NCI-H526 treated with DMSO at 0.1 percent for 48 hours (cell line): ENCODE data around the gene USB1.
A peak's percentile ranks its signal among the peaks of the same experiment; 100 is the strongest.

Source experiments
- DNase-seq: peaks from one replicate; lab custom pipeline; 2025; lab: John Stamatoyannopoulos, UW

Gene USB1

GRCh38 chr16:58034774-58035173 lies 33.6 kb downstream of the USB1 start:
- peak; percentile 39 for DNase-seq

- no peak for DNase-seq
Measured at GRCh38 chr16:58035356-58036170, 34.4 kb downstream of the USB1 start.

DNA sequence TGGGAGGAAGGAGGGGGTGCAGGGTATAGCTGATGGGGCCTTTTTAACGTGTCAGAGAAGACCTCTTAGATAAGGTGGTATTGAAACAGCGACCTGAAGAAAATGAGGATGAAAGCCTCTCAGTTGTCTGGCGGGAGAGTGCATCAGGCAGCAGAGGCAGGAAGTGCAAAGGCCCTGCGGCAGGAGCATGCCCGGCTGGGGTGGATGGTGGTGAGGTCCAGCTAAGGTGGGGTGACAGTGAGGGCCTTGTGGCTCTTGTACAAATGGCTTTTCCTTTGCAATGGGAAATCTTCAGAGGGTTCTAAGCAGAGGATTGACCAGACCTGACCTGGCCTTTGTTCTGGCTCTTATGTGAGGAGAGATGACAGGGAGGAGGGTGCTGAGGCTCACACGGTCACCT lies 35.7 kb downstream of the USB1 start:
- DNase-seq: no peak

- no peak for DNase-seq
Measured at GRCh38 chr16:58037365-58038057, 36.3 kb downstream of the USB1 start.

- no peak for DNase-seq
Measured at GRCh38 chr16:58038219-58038641, 37.0 kb downstream of the USB1 start.

GRCh38 chr16:58039829-58040495 lies 38.8 kb downstream of the USB1 start:
- no peak for DNase-seq

GRCh38 chr16:58040496-58040846 lies 39.3 kb downstream of the USB1 start:
- DNase-seq: no peak

- DNase-seq: no peak
Measured at GRCh38 chr16:58040945-58041627, 39.9 kb downstream of the USB1 start.

DNA sequence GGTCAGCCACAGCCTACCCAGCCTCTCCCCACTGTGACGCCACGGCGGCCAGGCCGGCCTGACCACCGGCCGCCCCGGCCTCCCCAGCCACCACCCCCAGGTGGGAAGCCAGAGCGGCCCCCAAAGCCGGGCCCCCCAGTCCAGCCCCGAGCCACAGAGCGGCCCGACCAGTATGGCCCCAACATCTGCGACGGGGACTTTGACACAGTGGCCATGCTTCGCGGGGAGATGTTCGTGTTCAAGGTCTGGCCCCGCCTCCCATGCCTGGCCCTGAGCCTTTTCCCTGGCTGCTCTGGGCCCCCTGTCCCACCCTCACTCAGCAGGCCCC lies 40.4 kb downstream of the USB1 start:
- no peak for DNase-seq

GRCh38 chr16:58042001-58042885 lies 41.0 kb downstream of the USB1 start:
- no peak for DNase-seq

DNA sequence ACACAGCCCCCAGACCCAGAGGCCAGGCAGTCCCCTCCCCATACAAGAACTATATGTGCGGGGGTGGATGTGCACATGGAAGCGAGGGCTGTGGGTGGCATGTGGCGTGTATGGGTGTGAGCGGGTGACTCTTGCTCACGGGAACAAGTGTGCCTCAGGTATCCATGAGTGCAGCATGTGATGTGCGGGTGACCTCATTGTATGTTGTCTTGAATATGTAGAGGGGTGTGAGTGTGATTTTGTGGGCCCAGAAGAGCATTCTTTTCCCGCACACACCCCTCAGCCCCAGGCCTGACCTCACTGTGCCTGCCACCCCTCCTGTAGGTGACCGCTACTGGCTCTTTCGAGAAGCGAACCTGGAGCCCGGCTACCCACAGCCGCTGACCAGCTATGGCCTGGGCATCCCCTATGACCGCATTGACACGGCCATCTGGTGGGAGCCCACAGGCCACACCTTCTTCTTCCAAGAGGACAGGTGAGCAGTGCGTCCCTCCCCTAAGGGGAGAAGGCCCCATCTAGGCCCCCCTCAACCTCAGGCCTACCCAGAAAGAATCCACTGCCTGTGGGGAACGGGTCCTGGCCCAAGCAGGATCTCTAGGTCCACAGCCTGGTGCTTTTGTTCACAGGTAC lies 41.8 kb downstream of the USB1 start:
- DNase-seq: no peak

- no peak for DNase-seq
Measured at GRCh38 chr16:58043571-58044155, 42.5 kb downstream of the USB1 start.

DNA sequence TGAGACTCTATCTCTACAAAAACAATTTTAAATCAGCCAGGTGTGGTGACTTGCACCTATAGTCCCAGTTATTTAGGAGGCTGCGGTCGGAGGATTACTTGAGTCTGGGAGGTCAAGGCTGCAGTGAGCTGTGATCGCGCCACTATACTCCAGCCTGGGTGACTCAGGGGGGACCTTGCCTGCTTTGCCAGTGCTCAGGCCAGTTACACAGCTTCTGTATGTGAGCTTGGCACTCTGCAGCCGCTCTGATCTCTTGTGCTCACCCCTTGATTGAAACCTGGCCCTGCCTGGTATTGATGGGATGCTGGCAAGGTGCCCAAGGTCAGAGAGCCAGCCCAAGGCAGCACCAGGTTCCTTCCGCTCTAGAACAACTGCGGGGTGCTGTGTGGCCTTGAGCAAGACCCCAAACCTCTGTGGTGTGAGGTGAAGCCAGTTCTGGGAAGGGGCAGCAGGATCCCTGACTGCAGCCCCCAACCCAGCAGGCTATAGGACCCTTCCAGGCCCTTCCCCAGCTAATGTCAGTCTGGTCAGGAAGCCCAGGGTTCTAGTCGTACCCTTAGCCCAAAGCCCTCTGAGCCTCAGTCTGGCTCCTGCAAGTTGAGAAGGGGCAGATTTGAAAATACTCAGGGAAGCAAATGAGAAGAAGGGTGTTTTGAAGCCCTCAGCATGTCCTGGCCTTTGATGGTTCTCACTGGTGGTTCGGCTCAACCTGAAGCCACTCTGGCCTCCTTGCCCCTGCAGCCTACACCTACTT lies 43.2 kb downstream of the USB1 start:
- DNase-seq: no peak

- DNase-seq: no peak
Measured at GRCh38 chr16:58045096-58045495, 43.9 kb downstream of the USB1 start.

DNA sequence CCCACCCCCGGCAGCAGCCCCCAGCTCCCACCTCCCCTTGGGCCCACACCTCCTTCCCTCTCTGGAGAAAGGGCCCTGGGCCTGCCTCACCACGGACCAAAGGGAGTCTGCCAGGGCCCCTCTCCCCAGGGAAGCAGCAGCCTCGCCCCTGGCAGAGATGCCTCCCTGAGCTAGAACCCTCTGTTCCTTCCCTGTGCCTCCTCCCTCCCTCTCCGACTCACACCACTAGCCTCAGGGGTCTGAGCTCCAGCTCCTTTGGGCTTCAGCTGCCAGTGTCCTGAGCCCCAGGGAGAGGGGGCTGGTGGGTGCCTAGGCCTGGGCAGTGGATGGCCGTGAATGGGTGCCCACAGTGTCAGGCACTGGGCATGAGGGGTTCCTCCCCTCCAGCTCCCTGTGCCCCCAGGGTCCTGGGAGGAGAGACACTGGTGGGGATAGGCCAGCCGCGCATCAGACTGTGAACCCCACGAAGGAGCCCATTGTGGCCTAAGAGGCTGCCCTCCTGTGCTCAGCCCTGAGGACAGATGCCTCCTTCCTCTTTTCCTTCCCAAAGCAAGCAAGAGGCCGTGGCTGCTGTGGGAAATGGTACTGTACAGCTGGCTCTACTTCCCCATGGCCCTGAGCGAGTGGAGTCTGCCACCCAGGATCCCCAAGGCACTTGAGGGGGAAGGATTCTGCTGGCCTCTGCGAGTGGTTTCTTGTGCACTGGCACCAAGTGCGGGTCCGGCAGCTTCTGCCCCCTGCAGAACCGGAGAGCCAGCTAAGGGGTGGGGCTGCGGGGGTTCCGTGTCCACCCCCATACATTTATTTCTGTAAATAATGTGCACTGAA lies 45.1 kb downstream of the USB1 start:
- no peak for DNase-seq

GRCh38 chr16:58046936-58047335 lies 45.7 kb downstream of the USB1 start:
- no peak for DNase-seq

- no peak for DNase-seq
Measured at GRCh38 chr16:58047557-58048348, 46.5 kb downstream of the USB1 start.
